Activated gamma-delta T cell treated with Interleukin-2 at 50 U/mL for 16 hours (primary cell): ENCODE measurements around the gene KRTAP5-6.
A peak's percentile ranks its signal among the peaks of the same experiment; 100 is the strongest.
"Not testable (repeated sequence)": the region's sequence is repeated elsewhere in the genome, so short reads cannot be mapped to it uniquely, and the experiment has no call there.

ENCODE experiments used
- DNase-seq: peaks from one replicate; pipeline ENCODE4 v3.0.0-alpha.2; 2020

The KRTAP5-6 gene

GRCh38 chr11:1683904-1684572, 13.0 kb upstream of the KRTAP5-6 start:
- DNase-seq, result not testable (repeated sequence)

GRCh38 chr11:1684886-1685874, 11.8 kb upstream of the KRTAP5-6 start:
- DNase-seq, result not testable (repeated sequence)

- not testable (repeated sequence) for DNase-seq
These were observed 10.8 kb upstream of the KRTAP5-6 start for GRCh38 chr11:1686220-1686619.

- DNase-seq, result not testable (repeated sequence)
These were observed 8.6 kb upstream of the KRTAP5-6 start for GRCh38 chr11:1688336-1688947.

- DNase-seq, result not testable (repeated sequence)
These were observed 7.5 kb upstream of the KRTAP5-6 start for GRCh38 chr11:1689250-1690166.

GRCh38 chr11:1690167-1691025, 6.6 kb upstream of the KRTAP5-6 start:
- DNase-seq, result no peak

- DNase-seq, result no peak
These were observed 5.7 kb upstream of the KRTAP5-6 start for GRCh38 chr11:1691026-1691877.

GRCh38 chr11:1691878-1692707, 4.9 kb upstream of the KRTAP5-6 start:
- DNase-seq, result no peak

GRCh38 chr11:1692708-1693326, 4.2 kb upstream of the KRTAP5-6 start:
- DNase-seq, result no peak

GRCh38 chr11:1693327-1694063, 3.5 kb upstream of the KRTAP5-6 start:
- DNase-seq, result peak; percentile 67

- DNase-seq, result peak; percentile 81
These were observed 2.7 kb upstream of the KRTAP5-6 start for GRCh38 chr11:1694064-1694845.

GRCh38 chr11:1694846-1695547, 2.0 kb upstream of the KRTAP5-6 start:
- DNase-seq, result no peak

- DNase-seq, result no peak
These were observed 1.4 kb upstream of the KRTAP5-6 start for GRCh38 chr11:1695548-1696108.

- DNase-seq, result no peak
These were observed 2.8 kb downstream of the KRTAP5-6 start for GRCh38 chr11:1699771-1700170.

GRCh38 chr11:1701091-1701807, 4.3 kb downstream of the KRTAP5-6 start:
- no peak for DNase-seq

- DNase-seq, result no peak
These were observed 5.5 kb downstream of the KRTAP5-6 start for GRCh38 chr11:1702506-1702905.
